Neuronal stem cell (in vitro differentiated cells): Measurements from ENCODE around the gene CD200.

ENCODE experiments used
- DNase-seq: peaks from one replicate; pipeline ENCODE4 v3.0.0-alpha.2; 2013; ENCODE audit warnings: low spot score
- H2AFZ ChIP-seq: one replicate; pipeline ENCODE4 v1.6.1; 2013; ENCODE audit warnings: mild to moderate bottlenecking, low read length, inconsistent platforms
- H2AK5ac ChIP-seq: 2 replicates; pipeline ENCODE4 v1.6.1; 2013; ENCODE audit warnings: low read depth, mild to moderate bottlenecking, inconsistent platforms, low read length, moderate library complexity, mixed read lengths
- H2BK120ac ChIP-seq: 2 replicates; pipeline ENCODE4 v1.6.1; 2013; ENCODE audit warnings: low read depth, mild to moderate bottlenecking, inconsistent platforms, low read length, moderate library complexity, mixed read lengths
- H2BK12ac ChIP-seq: one replicate; pipeline ENCODE4 v1.6.1; 2013; ENCODE audit warnings: low read length, inconsistent platforms
- H2BK15ac ChIP-seq: 2 replicates; pipeline ENCODE4 v1.6.1; 2013; ENCODE audit warnings: mild to moderate bottlenecking, low read length, inconsistent platforms, mixed read lengths
- H2BK5ac ChIP-seq: one replicate; pipeline ENCODE4 v1.6.1; 2013; ENCODE audit warnings: inconsistent platforms, mild to moderate bottlenecking, low read length, moderate library complexity
- H3K14ac ChIP-seq: one replicate; pipeline ENCODE4 v1.6.1; 2013; ENCODE audit warnings: low read length, inconsistent platforms
- H3K18ac ChIP-seq: 2 replicates; pipeline ENCODE4 v1.6.1; 2013; ENCODE audit warnings: low read length, inconsistent platforms
- H3K23ac ChIP-seq: 2 replicates; pipeline ENCODE4 v1.6.1; 2013; ENCODE audit warnings: low read depth, mild to moderate bottlenecking, mixed read lengths, low read length, inconsistent platforms; ENCODE audit not compliant: poor library complexity
- H3K27ac ChIP-seq: replicated peaks from 3 replicates; pipeline ENCODE4 v1.5.1; 2013; ENCODE audit warnings: low read length, inconsistent platforms
- H3K27me3 ChIP-seq, 3 experiments: 2 replicates each; pipeline ENCODE4 v1.6.1; 2013; ENCODE audit warnings: low read length in 3 of 3, mild to moderate bottlenecking in 2 of 3, inconsistent platforms in 1 of 3, low read depth in 1 of 3, mixed read lengths in 1 of 3, moderate library complexity in 1 of 3; ENCODE audit not compliant: control insufficient read depth in 3 of 3, insufficient read depth in 3 of 3
- H3K36me3 ChIP-seq, 2 donors: replicated peaks in 1 of 2; 2 replicates each; pipeline ENCODE4 v1.6.1; 2013; ENCODE audit warnings: low read length in 2 of 2; ENCODE audit not compliant: control insufficient read depth in 2 of 2, insufficient read depth in 2 of 2
- H3K4ac ChIP-seq: 2 replicates; pipeline ENCODE4 v1.6.1; 2013; ENCODE audit warnings: inconsistent platforms, mild to moderate bottlenecking, low read length, moderate library complexity
- H3K4me1 ChIP-seq, 2 donors: 1 replicate in 1 of 2; 2 replicates in 1 of 2; pipeline ENCODE4 v1.6.1; 2013; ENCODE audit warnings: low read length in 2 of 2, low read depth in 1 of 2; ENCODE audit not compliant: control insufficient read depth in 2 of 2, insufficient read depth in 1 of 2
- H3K4me2 ChIP-seq: one replicate; pipeline ENCODE4 v1.6.1; 2013; ENCODE audit warnings: mild to moderate bottlenecking, low read length, inconsistent platforms; ENCODE audit not compliant: insufficient read depth, poor library complexity, severe bottlenecking
- H3K4me3 ChIP-seq, 2 donors: 2 replicates each; pipeline ENCODE4 v1.5.1; 2013; ENCODE audit warnings: low read length in 2 of 2, mild to moderate bottlenecking in 2 of 2, inconsistent platforms in 1 of 2, moderate library complexity in 1 of 2
- H3K79me1 ChIP-seq: one replicate; pipeline ENCODE4 v1.6.1; 2013; ENCODE audit warnings: low read depth, mild to moderate bottlenecking, inconsistent platforms, low read length, moderate library complexity
- H3K9ac ChIP-seq: one replicate; pipeline ENCODE4 v1.6.1; 2013; ENCODE audit warnings: mild to moderate bottlenecking, low read depth, low read length, inconsistent platforms; ENCODE audit not compliant: poor library complexity
- H3K9me3 ChIP-seq, 2 donors: replicated peaks in 1 of 2; 2 replicates each; pipeline versions ENCODE3 to v1.6.1; 2013; ENCODE audit warnings: low read length in 2 of 2, mild to moderate bottlenecking in 2 of 2, inconsistent platforms in 1 of 2, low read depth in 1 of 2, mixed read lengths in 1 of 2, moderate library complexity in 1 of 2; ENCODE audit not compliant: control insufficient read depth in 2 of 2, insufficient read depth in 1 of 2
- H4K8ac ChIP-seq: one replicate; pipeline ENCODE4 v1.6.1; 2013; ENCODE audit warnings: low read depth, mild to moderate bottlenecking, inconsistent platforms, low read length, moderate library complexity
- H4K91ac ChIP-seq: one replicate; pipeline ENCODE4 v1.6.1; 2013; ENCODE audit warnings: low read length, low read depth, mild to moderate bottlenecking, inconsistent platforms; ENCODE audit not compliant: poor library complexity
- WGBS, 2 donors: extraction: QIAGEN DNeasy Blood & Tissue Kit; methylation state at CpG; one replicate each; pipeline ENCODE4 v1.1.7; 2013; ENCODE audit warnings: missing lambda C conversion rate in 2 of 2, mixed read lengths in 1 of 2; ENCODE audit not compliant: insufficient read length in 2 of 2, insufficient replicate concordance in 1 of 2; ENCODE audit errors: extremely low coverage in 2 of 2; 5-methylcytosine and 5-hydroxymethylcytosine counted together

Gene CD200

GRCh38 chr3:112338021-112338726 lies 5.2 kb downstream of the CD200 start:
- Histone ChIP-seq H4K91ac (no peak overlapping the region), H3K79me1 (no peaks in the 10 kb centered on the region), H3K18ac (no peak overlapping the region), H4K8ac (no peak overlapping the region), H3K4me1 (peaks cover 2 to 16% of the 10 kb centered on the region in 2 donors), H3K4me3 (no peak overlapping the region), H2AK5ac (no peak overlapping the region), H3K14ac (no peak overlapping the region), H3K4me2 (no peak overlapping the region), H3K23ac (no peak overlapping the region), H3K27ac (no peak overlapping the region), H2BK15ac (no peak overlapping the region), H2BK12ac (no peak overlapping the region), H2BK120ac (no peak overlapping the region), H2BK5ac (no peak overlapping the region), H3K36me3 (peaks cover under 1 to 43% of the 10 kb centered on the region in 2 donors), H3K4ac (no peak overlapping the region), H2AFZ (no peak overlapping the region), H3K9me3 (peaks cover under 1 to 22% of the 10 kb centered on the region in 2 donors), H3K9ac (no peak overlapping the region), H3K27me3 (no peaks in the 10 kb centered on the region)
- no CpG with 5 or more reads among the region's 6 CpGs for WGBS, 2 donors
- no peak for DNase-seq

DNA sequence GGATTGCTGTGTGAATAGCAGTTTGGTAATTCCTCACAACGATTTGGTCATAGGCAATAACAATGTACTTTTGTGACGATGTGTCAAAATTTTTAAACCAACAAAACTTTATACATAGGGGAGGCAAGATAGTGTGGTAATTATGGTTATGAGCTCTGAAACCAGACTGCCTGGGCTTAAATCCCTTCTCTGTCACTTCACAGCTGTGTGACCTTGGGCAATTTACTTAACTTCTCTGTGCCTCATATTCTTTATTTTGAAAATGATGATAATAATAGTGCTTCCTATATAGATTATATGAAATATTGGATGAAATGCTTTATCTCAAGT lies 5.7 kb downstream of the CD200 start:
- H3K79me1 ChIP-seq, result no peaks in the 10 kb centered on the region
- H3K23ac ChIP-seq, result no peak overlapping the region
- H3K27ac ChIP-seq, result no peak overlapping the region
- H3K4me3 ChIP-seq, result no peak overlapping the region
- H3K9me3 ChIP-seq, result peaks cover 2 to 27% of the 10 kb centered on the region in 2 donors
- no peak overlapping the region for H2AK5ac ChIP-seq
- no peaks in the 10 kb centered on the region for H3K27me3 ChIP-seq
- H3K9ac ChIP-seq, result no peak overlapping the region
- H3K4ac ChIP-seq, result no peak overlapping the region
- H3K14ac ChIP-seq, result no peak overlapping the region
- H2BK120ac ChIP-seq, result no peak overlapping the region
- no peak overlapping the region for H2AFZ ChIP-seq
- no peak for DNase-seq
- peaks cover 2 to 16% of the 10 kb centered on the region in 2 donors for H3K4me1 ChIP-seq
- no CpG with 5 or more reads among the region's 2 CpGs for WGBS, 2 donors
- H3K18ac ChIP-seq, result no peak overlapping the region
- H2BK12ac ChIP-seq, result no peak overlapping the region
- H4K91ac ChIP-seq, result no peak overlapping the region
- no peak overlapping the region for H4K8ac ChIP-seq
- no peak overlapping the region for H3K4me2 ChIP-seq
- peaks cover 2 to 48% of the 10 kb centered on the region in 2 donors for H3K36me3 ChIP-seq
- H2BK15ac ChIP-seq, result no peak overlapping the region
- H2BK5ac ChIP-seq, result no peak overlapping the region

GRCh38 chr3:112339134-112339533 lies 6.2 kb downstream of the CD200 start:
- Histone ChIP-seq H3K4ac (no peak overlapping the region), H2BK15ac (no peak overlapping the region), H3K23ac (no peak overlapping the region), H4K91ac (no peak overlapping the region), H4K8ac (no peak overlapping the region), H3K9ac (no peak overlapping the region), H2AFZ (no peak overlapping the region), H2BK5ac (no peak overlapping the region), H3K27me3 (no peaks in the 10 kb centered on the region), H3K9me3 (peaks cover 2 to 31% of the 10 kb centered on the region in 2 donors), H3K4me1 (peaks cover 2 to 16% of the 10 kb centered on the region in 2 donors), H3K79me1 (no peaks in the 10 kb centered on the region), H2AK5ac (no peak overlapping the region), H3K27ac (no peak overlapping the region), H2BK120ac (no peak overlapping the region), H3K4me3 (no peak overlapping the region), H2BK12ac (no peak overlapping the region), H3K4me2 (no peak overlapping the region), H3K18ac (no peak overlapping the region), H3K14ac (no peak overlapping the region), H3K36me3 (peaks cover 2 to 52% of the 10 kb centered on the region in 2 donors)
- DNase-seq, result no peak

GRCh38 chr3:112339609-112340008 lies 6.7 kb downstream of the CD200 start:
- Histone ChIP-seq H3K4me2 (no peak overlapping the region), H3K23ac (no peak overlapping the region), H3K9ac (no peak overlapping the region), H2AFZ (no peak overlapping the region), H4K91ac (no peak overlapping the region), H3K27ac (no peak overlapping the region), H2BK15ac (no peak overlapping the region), H3K18ac (no peak overlapping the region), H3K4ac (no peak overlapping the region), H2BK120ac (no peak overlapping the region), H3K4me1 (peaks cover 2 to 16% of the 10 kb centered on the region in 2 donors), H3K4me3 (no peak overlapping the region), H3K27me3 (no peaks in the 10 kb centered on the region), H3K9me3 (peaks cover 2 to 36% of the 10 kb centered on the region in 2 donors), H3K14ac (no peak overlapping the region), H4K8ac (no peak overlapping the region), H2AK5ac (no peak overlapping the region), H2BK5ac (no peak overlapping the region), H3K36me3 (peaks cover 5 to 57% of the 10 kb centered on the region in 2 donors), H2BK12ac (no peak overlapping the region), H3K79me1 (peaks cover 4% of the 10 kb centered on the region)
- no peak for DNase-seq
- no CpG with 5 or more reads among the region's 2 CpGs for WGBS, 2 donors
